Inferior parietal cortex (tissue), 1 donor: ENCODE measurements around the gene FXYD6.
A peak's percentile ranks its signal among the peaks of the same experiment; 100 is the strongest.

Source experiments
- DNase-seq: peaks from one replicate; pipeline ENCODE4 v3.0.0-alpha.2; 2016; ENCODE audit errors: extremely low spot score

Gene FXYD6

DNA sequence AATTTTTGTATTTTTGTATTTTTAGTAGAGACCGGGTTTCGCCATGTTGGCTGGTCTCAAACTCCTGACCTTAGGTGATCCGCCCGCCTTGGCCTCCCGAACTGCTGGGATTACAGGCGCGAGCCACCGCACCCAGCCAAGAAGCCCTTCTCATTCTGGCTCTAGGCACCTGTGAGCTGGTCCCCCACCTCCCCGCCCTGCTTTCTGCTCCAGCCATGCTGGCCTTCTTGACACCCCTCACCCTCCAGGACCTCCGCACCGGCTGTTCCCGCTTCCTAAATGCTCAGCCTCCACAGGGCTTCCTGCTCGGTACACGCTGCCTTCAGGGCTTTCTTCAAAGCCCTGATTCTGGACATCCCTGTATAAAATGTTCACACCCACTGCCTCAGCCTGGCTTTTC lies 46.4 kb downstream of the FXYD6 start:
- no peak for DNase-seq

DNA sequence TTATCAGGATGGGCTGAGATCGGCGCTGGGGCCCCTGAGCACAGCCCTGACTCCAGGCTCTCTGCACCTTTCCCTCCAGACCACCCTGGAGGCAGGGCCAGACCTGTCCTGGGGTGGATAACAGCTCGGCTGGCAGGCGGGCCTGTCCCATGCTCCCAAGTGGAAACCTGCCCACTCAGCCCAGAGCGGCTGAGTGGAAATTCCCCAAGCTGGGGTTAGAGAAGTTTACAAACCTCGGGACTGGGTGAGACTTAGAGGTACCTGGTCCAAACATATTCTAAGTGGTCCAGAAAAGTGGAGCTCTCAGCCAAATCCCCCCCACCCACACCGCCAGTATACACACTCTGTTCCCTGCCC lies 47.1 kb downstream of the FXYD6 start:
- DNase-seq = no peak

DNA sequence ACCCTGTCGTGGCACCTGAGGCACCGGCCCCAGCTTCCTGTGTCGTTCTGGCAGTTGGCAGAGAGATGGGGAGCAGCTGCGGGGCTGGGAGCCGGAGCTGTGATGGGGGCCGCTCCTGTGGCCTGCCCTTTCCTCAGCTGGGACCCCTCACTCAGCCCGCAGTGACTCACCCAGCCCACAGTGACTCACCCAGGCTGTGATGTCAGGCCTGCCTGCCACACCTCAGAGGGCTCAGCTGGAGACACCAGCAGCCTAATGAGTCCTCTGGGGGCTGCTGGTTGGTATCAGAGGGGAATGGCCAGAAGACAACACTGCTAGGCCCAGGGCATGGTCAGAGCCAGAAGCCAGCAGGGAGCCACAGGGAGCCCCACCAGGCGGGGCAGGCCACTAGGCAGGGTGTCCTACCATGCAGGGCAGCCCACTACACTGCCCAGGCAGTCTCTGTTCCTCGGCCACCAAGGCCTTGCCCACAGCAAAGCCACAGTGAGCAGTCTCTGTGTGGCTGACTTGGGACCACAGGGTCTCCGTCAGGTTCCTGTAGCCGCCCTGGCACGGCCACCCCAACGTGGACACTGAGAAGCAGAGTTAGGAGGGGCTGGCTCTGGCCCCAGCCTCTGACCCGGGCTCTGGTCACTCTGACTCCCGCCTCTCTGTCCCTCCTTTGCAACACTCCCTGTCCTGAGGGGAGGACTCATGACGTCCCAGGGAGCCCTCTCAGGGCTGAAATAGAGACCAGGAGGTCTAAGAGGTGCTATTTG lies 47.7 kb downstream of the FXYD6 start:
- no peak for DNase-seq

DNA sequence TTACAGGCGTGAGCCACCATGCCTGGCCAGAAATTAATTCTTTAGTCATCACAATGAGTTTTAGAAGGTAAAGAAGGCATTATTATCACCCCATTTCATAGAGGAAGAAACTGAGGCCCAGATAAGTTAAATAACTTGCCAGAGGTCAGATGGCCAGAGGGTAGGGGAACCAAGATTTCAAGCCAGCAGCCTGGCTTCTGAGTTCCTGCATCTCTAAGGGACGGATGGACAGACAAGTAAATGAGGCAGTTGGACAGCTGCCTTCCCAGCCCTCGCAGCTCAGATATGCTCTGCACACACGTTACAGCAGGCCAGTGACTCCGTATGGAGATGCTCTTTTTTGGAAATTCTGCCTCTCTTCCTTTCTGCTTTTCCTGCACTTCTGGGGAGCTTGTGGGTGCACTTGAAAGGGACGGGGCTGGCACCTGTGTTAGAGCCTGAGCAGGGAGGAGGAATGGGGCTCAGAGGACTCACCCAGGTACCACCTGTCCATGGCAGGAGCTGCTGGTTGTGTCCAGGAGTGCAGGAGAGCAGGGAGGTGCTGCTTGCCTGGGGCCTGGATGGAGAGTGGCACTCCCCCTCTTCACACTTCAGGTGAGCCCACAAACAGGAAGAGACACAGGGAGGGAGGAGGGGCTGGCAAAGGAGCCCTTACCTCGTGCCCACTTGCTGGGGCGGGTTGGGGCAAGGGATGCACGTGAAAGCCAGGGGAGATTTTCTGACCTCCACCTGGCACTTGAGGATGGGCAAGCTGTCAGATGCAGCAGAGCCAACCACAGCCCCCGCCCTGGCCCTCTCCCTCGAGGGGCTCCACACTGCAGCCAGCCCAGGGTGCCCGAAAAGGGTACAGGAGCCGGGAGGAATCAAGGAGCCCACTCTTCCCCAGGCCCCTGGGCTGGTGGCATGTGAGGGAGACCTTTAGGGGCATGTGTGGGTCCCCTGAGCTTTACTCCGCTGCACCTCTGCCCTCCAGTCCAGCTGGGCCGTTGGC lies 48.6 kb downstream of the FXYD6 start:
- no peak for DNase-seq

DNA sequence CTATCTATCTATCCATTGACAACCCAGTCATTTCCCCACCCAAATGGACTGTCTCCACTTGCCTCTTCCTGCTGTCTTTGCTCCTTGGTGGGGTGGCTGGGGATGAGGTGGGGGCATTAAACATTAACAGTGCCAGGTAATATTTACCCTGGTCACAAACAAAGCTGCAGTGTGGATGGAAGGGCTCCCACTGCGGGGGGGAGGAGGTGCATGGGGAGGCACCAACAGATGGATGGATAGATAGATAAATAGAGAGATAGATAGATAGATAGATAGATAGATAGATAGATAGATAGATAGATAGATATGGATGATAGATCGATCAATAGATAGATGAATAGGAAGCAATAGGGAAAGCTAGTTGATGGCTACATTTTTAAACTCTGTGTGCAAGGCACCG lies 49.6 kb downstream of the FXYD6 start:
- no peak for DNase-seq

DNA sequence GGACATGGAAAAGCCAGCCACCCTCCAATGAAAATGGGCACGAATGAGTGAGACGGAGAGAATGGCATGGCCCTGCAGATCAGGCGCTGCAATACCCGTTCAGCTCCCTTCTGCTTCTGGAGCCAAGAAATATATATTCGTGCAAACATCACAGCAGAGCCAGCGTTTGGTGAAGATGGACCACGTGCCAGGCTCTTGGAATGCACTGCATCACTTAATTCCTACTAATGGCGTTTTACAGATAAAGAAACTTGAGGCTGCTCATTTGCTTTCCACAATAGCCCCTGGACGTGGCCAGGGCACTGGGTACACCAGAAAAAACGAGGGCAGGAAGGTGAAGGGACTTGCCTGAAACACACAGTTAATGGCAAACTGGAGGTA lies 50.3 kb downstream of the FXYD6 start:
- no peak for DNase-seq

DNA sequence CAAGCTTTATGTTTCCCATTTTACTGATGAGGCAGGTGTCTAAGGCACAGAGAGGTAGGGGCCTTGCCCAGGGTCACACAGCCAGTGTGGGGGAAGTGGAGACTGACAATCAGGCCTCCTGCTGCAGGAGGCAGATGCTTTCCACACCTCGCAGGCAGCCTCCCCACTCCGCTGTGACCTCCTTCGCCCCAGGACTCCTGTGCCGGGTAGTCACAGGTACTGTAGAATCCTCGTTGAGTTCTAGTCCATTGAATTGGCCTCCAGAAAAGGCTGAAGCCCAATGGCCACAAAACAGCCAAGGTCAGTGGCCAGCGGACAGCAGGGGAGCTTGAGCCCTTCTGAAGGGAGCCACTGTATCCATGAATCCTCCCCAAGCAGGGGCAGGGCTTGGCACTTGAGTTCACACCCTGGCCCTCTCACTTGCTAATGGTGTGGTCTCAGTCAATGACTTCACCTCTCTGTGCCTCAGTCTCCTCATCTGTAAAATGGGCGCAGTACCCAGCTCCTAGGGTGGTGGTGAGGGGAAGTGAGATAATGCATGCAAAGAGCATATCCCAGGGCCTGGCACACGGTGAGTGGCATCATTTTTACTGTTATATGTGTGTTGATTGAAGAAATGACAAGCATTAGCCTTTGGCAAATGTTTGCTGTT lies 50.8 kb downstream of the FXYD6 start:
- no peak for DNase-seq

DNA sequence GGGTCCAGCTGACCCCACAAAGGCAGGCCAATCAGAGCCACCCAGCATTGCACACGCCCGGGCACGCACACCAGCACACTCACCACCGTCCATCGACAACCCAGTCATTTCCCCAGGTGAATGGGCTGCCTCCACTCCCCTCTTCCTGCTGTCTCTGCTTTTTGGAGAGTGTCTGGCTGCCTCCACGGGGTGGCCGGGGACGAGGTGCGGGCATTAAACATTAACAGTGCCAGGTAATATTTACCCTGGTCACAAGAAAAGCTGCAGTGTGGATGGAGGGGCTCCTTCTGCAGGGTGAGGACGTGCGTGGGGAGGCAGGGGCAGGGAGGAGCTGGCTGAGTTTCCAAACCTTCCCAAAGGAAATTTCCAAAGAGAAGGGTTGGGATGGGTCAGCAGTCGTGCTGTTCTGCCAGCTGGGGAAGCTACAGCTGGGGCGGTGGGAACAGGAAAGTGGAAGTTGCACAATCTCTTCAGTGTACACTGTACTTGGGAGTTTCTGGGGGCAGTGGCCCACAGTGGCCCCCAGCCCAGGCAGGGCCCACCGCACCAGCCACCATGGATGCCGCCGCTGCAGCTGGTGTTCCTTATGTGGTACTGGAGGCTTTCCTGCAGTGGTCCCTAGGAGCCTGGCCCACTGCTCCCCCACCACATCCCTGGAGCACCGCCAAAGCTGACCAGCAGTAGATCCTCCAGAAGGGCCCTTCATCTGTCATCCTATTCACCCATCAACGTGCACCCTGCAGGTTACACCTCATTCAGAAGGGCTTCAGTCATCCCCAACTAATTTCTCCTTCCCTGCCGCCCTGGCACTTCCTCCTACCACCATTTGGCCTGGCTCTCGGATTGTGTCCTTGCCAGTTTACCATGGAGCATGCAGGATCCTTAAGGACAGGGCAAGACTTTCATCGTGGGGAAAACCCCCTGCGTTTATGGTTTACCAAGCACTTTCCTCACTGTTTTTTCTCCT lies 51.6 kb downstream of the FXYD6 start, which contains the start of gene FXYD2:
Gene FXYD2 (minus strand): TSS at position 174 of the 967 bp plus-strand sequence. CDS start 66 bp downstream, at position 108.
- DNase-seq = no peak

DNA sequence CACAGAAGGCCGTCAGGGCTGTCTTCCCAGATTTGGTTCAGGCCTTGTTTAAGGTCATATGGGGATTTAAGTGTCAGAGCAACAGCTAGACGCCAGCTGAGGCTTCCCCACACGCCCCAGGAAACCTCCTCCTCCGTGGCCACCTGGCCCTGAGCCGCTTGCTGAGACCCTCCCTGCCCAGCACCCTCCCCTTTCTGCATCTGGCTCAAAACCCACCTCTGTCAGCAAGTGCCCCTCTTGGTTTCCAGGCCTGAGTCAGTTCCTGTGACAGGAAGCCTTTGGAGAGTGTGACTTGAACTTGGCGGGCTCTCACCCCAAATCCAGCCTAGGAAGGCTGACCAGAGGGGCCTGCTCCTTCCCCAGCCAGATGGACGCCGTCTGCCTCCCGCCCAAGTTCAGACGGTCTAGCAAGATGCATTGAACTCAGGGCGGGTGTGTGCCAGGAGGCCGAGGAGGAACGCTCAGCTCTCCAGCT lies 52.5 kb downstream of the FXYD6 start:
- DNase-seq = no peak

DNA sequence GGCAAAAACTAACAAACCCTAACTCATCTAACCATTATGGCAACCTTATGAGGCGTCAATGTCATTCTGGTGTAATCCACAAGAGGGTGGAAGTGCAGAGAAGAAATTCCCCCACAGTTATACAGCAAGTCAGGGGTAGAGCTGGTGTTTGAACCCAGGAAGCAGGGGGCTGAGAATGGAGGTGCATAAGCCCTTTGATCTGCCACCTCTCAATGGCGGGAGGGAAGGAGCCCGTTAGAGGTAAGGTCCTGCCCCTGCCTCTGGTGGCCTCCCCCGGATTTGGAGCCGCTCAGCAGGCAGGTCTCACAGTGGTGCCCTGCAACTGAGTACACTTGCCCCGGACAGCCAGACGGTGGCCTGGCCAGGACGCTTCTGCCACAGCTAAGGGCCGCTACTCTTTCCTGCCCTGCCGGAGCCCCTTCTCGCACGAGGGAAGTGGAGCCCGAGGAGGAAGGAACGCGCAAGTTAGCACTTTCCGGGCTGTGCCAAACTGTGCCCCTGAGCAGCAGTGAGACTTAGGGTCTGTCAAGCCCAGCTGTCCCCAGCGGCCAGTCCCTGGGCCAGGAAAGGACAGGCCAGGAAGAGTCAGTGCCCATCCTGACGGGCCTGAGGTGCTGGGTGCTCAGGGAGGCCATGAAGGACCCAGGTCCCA lies 53.0 kb downstream of the FXYD6 start:
- no peak for DNase-seq

DNA sequence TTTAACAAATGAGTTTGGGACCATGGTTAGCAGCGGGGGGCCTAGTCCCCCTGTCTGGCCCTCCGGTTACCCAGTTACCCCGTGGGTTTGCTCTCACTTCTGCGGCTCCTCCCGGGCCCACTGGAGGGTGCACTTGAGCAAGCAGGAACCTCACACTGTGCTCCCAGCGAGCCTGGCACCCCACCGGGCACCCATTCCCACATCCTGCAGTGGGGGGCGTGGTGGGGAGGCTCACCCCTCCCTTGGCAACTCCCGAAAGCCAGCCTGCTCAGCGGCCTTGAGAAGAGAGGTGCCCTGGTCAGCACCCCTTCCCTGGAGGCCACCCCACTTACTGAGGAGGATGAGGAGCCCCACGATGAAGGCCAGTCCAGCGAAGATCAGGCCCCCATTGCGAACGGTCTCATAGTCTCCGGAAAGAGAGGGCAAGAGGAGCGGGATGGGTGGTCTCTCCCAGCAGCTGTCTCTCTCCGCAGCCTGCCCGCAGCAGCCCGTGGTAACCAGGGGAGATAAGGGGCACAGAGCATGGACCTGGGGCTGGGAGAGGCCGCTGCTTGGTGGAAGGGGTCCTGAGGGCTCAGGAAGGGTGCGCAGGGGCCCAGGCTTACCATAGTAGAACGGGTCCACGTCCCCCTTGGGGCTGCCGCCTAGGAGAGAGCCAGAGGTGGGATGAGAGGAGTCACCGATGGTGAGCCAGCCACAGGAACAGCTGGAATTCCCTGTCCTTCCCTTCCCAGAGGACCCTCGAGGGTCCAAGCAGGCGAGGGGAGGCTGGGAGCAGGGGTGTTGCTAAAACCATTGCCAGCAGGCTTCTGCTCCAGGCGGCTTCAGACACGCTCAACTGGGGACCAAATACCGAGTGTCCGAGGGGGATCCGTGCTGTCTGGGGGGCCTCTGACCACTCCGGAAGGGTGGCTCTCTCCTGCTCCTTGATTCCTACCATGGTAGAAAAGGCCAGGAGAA lies 54.1 kb downstream of the FXYD6 start:
- no peak for DNase-seq

DNA sequence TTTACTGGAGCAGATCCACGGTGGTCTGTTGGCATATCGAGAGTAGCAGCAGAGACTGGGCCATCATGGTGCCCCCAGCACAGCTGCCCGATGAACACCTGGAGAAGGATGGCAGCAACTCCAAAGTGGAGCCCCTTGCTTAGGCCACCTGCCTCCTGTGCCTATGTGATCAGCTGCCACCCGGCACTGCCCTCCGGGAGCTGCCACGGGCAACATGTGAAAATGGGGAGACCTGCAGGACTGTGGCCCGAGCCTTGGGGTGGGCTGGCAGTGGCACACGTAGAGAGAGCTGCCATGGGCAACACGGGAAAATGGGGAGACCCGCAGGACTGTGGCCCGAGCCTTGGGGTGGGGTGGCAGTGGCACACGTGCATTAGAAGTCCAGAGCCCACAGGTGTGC lies 55.0 kb downstream of the FXYD6 start:
- DNase-seq = no peak

DNA sequence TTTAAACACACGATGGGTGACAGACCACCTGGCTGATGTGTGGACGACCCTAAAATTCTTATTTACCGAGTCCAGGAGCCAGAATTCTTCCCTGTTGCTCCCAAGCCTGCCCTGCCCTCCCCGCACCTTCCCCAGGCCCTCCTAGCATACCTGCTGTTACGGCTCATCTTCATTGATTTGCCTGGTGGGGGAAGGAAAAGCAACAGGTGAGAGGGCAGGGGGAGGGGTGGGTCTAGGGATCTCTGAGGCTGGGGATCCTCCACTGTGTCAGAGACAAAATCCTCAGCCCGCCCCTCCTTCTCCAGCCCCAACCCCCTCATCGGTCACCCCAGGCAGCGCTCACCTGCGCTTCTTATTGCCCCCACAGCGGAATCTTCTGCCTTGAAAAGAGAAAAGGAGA lies 55.9 kb downstream of the FXYD6 start:
- no peak for DNase-seq

DNA sequence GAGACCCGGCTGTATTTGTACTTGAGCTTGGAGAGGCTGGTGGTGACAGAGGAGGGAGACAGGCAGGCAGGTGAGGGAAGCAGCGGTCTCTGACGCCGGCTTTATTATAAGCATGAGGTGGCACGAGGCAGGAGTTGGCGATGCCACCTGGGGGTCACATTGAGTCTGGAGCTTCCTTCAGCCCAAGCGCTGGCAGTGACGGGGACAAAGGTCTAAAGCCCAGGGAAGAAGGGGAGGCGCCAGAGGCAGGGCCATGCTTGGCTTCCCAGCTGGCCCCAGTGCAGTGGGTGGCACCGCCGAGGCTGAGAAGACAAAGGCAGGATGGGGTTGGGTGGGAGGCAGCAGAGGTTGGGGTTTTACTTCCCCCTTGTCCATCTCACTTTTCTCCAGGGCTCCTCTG lies 56.4 kb downstream of the FXYD6 start:
- no peak for DNase-seq

DNA sequence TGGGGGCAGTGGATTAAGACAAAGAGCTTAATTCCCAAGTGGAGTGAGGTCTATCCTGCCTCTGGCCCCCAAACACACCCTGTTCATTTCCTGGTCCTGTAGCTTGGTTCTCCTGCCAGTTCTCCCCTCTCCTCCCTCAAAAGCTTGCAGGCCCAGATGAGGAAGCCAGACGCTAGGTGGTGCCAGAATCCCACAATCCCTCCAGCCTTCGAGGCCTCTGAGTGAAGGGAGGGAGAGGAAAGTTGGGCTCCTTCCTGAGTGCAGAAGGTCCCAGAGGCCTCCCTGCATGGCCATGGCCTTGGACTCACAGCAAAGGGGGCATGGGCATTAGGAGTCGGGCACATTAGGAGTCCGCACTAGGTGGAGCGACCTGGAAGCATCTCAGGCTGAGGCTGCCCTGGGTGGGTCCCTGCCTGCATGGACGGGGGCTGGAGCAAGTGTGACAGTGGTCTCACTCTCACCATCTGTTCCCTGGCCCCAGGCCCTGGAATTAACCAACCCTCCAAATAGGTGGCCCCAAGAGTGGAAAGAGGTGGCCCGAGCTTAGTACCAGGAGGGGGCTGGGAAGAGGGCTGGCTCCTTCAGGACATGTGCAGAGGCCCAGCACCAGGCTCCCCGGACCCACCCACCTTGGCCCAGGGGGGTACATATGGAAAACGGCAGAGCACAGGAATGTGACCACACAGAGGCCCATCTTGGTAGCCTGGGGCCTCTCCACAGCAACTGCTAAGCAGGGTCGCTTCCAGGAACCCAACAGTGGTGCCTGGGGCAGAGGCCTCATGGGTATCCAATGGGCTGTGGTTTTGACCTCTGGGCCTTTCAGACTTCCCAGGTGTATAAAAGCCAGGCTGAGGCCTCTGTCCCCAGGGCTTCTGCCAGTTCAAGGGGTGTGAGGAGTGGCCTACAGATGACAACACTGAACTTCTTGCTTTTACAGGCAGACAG lies 57.1 kb downstream of the FXYD6 start:
- peak; percentile 63 for DNase-seq

DNA sequence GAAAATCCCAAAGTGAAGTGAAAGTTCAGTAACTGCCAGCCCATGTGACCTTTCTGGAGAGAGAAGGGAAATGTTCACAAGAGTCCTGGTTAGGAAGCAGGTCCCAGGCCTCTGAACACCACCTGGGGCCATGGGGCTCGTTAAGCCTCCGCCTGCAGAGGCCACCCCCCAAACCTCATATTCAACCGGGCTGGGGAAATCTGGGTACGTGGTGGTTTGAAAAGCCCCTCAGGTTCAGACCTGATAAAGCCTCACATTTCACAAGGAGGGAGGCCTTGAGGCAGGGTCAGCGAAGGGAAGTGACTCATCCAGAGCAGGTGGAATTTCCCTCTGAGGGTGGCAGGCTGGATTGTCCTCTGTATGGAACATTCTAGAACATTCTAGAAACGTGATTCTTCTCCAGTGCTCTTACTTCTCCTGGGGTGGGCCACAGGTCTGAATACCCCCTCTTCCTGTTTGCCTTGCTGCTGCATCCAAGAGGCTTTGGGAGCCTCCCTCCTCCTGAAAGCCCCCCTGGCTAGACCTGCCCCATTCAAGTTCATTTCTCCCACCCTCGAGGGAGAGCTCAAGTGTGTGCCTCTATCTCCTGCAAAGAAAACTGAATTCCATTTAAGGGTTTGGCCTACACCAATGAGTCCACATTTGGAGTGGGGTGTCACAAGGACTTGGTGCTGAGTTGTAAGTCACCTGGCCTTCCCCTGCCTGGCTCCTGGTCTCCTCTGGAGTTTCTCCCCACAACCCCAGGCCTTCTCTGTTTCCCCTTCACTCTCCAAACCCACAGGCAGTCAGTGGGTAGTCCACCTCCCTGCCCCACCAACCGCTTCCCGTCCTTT lies 58.2 kb downstream of the FXYD6 start:
- DNase-seq = no peak

DNA sequence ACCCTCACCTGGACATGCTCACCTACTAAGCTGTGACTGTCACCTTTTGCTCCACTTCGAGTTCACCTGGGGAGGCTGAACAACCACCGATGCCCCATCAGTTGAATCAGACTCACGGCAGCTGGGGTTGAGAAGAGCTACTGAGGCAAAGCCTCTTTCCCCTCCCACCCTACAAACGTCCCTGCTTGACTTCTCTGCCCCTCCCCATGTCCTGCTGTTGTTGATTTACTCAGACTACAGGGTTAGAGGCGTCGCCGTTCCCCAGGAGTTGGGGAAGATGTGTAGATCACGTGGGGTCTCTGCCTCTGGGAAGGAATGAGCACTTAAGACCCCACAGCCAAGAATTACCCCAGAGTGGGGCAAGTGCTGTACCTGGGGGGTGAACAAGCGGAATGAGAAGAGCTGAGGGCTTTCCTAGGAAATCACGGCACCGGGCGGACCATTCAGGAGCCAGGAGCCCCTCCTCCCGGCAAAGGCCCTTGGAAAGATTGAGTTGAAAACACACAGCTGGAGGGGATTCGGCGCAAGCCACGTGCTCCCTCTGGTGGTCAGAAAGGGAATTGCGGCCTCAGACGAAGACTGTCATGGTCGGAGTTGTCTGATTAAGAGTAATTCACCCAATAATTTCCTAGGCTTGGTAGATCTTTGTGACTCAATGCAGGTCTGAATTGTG lies 59.0 kb downstream of the FXYD6 start:
- peak; percentile 91 for DNase-seq
